Measurements from ENCODE around the gene PLEKHA4. TPM values are rescaled to one million over a fixed set of nuclear protein-coding genes. Genes with fewer than 3 reads are reported as not detected.

The PLEKHA4 gene
- total RNA-seq, 1 experiment from 2014 or later = 20.7 TPM

DNA sequence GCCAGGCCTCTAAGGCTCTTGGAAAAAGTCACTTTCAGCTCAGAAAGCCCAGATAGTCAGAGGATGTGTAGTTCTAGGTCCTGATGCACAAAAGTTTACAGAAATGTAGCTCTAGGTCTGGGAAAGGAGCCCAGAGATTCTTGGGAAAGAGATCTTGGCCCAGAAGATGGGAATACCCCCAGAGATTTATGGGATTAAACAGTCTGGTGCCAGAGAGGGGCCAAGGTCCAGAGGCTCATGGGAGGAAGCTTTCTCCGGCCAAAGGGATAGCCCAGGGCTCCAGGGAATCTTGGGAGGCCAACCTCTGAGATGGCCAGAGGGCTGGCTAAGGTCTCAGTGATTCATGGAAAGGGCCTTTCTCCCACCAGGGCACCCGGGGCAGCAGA, 72.7 kb downstream of the PLEKHA4 start:
- H3K27me3 ChIP-seq (replicated peaks; ENCODE audit: insufficient read depth, low read depth, low read length, poor library complexity) = no peaks in the 10 kb centered on the region
- H3K27ac ChIP-seq (ENCODE audit: low read depth, low read length, poor library complexity, severe bottlenecking) = peak overlapping the region; percentile 64
- POLR2A ChIA-PET (ENCODE audit: low non-redundant PET) = no interaction called here
- CTCF ChIA-PET = interaction anchor here (0.6 to 3.0 kb wide), 13 partner anchors 11 to 430 kb away, joined by 3 to 32 read pairs (median 5); partner anchors contain the start of genes BCAT2, CA11, HSD17B14 and RUVBL2
- no peaks in the 10 kb centered on the region for H3K9me3 ChIP-seq (ENCODE audit: low read depth, low read length, poor library complexity, severe bottlenecking)
- no peaks in the 10 kb centered on the region for H3K36me3 ChIP-seq (ENCODE audit: insufficient read depth, low read length, poor library complexity, severe bottlenecking)
- TF ChIP-seq, protein P1, sequence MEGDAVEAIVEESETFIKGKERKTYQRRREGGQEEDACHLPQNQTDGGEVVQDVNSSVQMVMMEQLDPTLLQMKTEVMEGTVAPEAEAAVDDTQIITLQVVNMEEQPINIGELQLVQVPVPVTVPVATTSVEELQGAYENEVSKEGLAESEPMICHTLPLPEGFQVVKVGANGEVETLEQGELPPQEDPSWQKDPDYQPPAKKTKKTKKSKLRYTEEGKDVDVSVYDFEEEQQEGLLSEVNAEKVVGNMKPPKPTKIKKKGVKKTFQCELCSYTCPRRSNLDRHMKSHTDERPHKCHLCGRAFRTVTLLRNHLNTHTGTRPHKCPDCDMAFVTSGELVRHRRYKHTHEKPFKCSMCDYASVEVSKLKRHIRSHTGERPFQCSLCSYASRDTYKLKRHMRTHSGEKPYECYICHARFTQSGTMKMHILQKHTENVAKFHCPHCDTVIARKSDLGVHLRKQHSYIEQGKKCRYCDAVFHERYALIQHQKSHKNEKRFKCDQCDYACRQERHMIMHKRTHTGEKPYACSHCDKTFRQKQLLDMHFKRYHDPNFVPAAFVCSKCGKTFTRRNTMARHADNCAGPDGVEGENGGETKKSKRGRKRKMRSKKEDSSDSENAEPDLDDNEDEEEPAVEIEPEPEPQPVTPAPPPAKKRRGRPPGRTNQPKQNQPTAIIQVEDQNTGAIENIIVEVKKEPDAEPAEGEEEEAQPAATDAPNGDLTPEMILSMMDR (conservative IDR thresholded peaks at IDR 0.05; ENCODE audit: low read depth, low read length) = no peak
- TF ChIP-seq EZH2 (IDR thresholded peaks at IDR 0.05; ENCODE audit: borderline replicate concordance, low read depth, low read length, poor library complexity, severe bottlenecking) = no peak
- BruUV-seq (replicated peaks) = no TSS peak
- H3K4me1 ChIP-seq (ENCODE audit: insufficient read depth, low read length, poor library complexity, severe bottlenecking) = peaks cover 10% of the 10 kb centered on the region
- intact Hi-C loops (cut with micrococcal nuclease; ENCODE audit: unreplicated experiment) = loop anchor here (10.0 kb wide), 1 partner anchor 429 kb away; no protein-coding TSS in a partner anchor
- DNase-seq (ENCODE audit: low spot score) = no peak
- H3K4me3 ChIP-seq (ENCODE audit: low read depth, low read length, poor library complexity, severe bottlenecking) = peak overlapping the region; percentile 55

DNA sequence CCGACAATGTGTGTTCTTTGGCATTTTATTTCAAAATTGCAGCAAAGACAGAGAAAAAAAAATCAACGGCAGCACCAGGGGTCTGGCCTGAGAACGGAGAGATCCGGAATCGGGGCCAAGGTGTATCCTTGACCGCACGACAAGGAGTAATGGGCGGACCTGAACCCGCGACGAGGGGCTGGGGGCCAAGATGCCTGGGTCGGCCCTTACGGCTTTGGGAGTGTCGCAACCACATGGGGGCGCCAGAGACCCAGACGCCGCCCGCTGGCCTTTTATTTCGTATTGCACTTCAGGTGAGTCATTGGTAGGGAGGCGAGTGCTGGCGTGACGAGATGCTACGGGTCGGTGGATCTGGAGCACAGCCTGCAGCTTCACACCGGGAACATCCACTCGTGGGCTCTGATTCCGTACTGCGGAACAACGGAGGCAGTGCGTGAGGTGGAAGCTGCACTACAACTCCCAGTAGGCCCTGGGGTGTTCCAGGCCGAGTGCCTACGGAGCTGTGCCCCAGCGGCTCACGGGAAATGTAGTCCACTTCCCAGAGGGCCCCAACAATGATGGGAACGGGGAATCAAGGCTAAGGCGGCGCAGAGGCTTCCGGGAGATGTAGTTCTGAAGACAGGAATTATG, 73.2 kb downstream of the PLEKHA4 start:
- Histone ChIP-seq H3K27me3 (replicated peaks; ENCODE audit: insufficient read depth, low read depth, low read length, poor library complexity) (no peaks in the 10 kb centered on the region), H3K4me1 (ENCODE audit: insufficient read depth, low read length, poor library complexity, severe bottlenecking) (peaks cover 10% of the 10 kb centered on the region), H3K4me3 (ENCODE audit: low read depth, low read length, poor library complexity, severe bottlenecking) (peak overlapping the region; percentile 55), H3K36me3 (ENCODE audit: insufficient read depth, low read length, poor library complexity, severe bottlenecking) (no peaks in the 10 kb centered on the region), H3K9me3 (ENCODE audit: low read depth, low read length, poor library complexity, severe bottlenecking) (no peaks in the 10 kb centered on the region), H3K27ac (ENCODE audit: low read depth, low read length, poor library complexity, severe bottlenecking) (no peak overlapping the region)
- ChIA-PET CTCF (interaction anchor here (0.5 to 3.0 kb wide), 14 partner anchors 11 to 430 kb away, joined by 3 to 32 read pairs (median 5); partner anchors contain the start of genes BCAT2, CA11, HSD17B14 and RUVBL2), POLR2A (ENCODE audit: low non-redundant PET) (no interaction called here)
- intact Hi-C loops (cut with micrococcal nuclease; ENCODE audit: unreplicated experiment) = loop anchor here (10.0 kb wide), 1 partner anchor 430 kb away; no protein-coding TSS in a partner anchor
- BruUV-seq (replicated peaks) = no TSS peak
- DNase-seq (ENCODE audit: low spot score) = peak; percentile 98
- TF ChIP-seq, protein P1 (conservative IDR thresholded peaks at IDR 0.05; ENCODE audit: low read depth, low read length) = peak; percentile 99
- no peak for TF ChIP-seq EZH2 (IDR thresholded peaks at IDR 0.05; ENCODE audit: borderline replicate concordance, low read depth, low read length, poor library complexity, severe bottlenecking)

DNA sequence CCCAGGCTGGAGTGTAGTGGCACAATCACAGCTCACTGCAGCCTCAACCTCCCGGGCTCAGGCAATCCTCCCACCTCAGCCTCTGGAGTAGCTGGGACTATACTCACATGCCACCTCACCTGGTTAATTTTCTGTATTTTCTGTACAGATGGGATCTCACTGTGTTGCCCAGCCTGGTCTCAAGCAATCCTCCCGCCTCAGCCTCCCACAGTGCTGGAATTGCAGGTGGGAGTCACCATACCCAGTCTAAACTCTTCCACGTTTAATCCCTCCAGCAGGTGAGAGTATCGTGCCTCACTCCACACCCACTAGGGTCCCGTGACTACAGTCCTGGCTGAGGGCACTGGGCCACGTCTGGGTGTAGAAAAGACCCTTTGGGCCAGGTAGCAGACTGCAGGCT, 74.1 kb downstream of the PLEKHA4 start:
- intact Hi-C loops (cut with micrococcal nuclease; ENCODE audit: unreplicated experiment) = loop anchor here (10.0 kb wide), 1 partner anchor 431 kb away; no protein-coding TSS in a partner anchor
- Histone ChIP-seq H3K36me3 (ENCODE audit: insufficient read depth, low read length, poor library complexity, severe bottlenecking) (no peaks in the 10 kb centered on the region), H3K4me1 (ENCODE audit: insufficient read depth, low read length, poor library complexity, severe bottlenecking) (peaks cover 5% of the 10 kb centered on the region), H3K9me3 (ENCODE audit: low read depth, low read length, poor library complexity, severe bottlenecking) (no peaks in the 10 kb centered on the region), H3K4me3 (ENCODE audit: low read depth, low read length, poor library complexity, severe bottlenecking) (no peak overlapping the region), H3K27me3 (replicated peaks; ENCODE audit: insufficient read depth, low read depth, low read length, poor library complexity) (no peaks in the 10 kb centered on the region), H3K27ac (ENCODE audit: low read depth, low read length, poor library complexity, severe bottlenecking) (no peak overlapping the region)
- BruUV-seq (replicated peaks) = no TSS peak
- no peak for DNase-seq (ENCODE audit: low spot score)
- POLR2A ChIA-PET (ENCODE audit: low non-redundant PET) = no interaction called here
- TF ChIP-seq EZH2 (IDR thresholded peaks at IDR 0.05; ENCODE audit: borderline replicate concordance, low read depth, low read length, poor library complexity, severe bottlenecking) = no peak
- TF ChIP-seq, protein P1 (conservative IDR thresholded peaks at IDR 0.05; ENCODE audit: low read depth, low read length) = no peak
- CTCF ChIA-PET = interaction anchor here (0.6 to 3.0 kb wide), 2 partner anchors 48 to 179 kb away, joined by 7 to 19 read pairs; no protein-coding TSS in a partner anchor
